Amniotic epithelial cell (primary cell): ENCODE data around the gene NR1H2.
"Not testable (repeated sequence)": the region's sequence is repeated elsewhere in the genome, so short reads cannot be mapped to it uniquely, and the experiment has no call there.

Experiments
- DNase-seq: peaks from one replicate; pipeline ENCODE4 v3.0.0-alpha.2; 2010; ENCODE audit warnings: low read depth

Gene NR1H2

GRCh38 chr19:50376166-50377050 is at the start of gene NR1H2:
NR1H2 (plus strand) TSS chr19:50376457; CDS start chr19:50377606, 1,149 bp downstream.
- DNase-seq, result peak; percentile 97

GRCh38 chr19:50327013-50327412 is 49.2 kb upstream of the NR1H2 start:
- no peak for DNase-seq

GRCh38 chr19:50327461-50328223 is 48.6 kb upstream of the NR1H2 start:
- no peak for DNase-seq

- no peak for DNase-seq
Measured at GRCh38 chr19:50328224-50328872, 47.9 kb upstream of the NR1H2 start.

- no peak for DNase-seq
Measured at GRCh38 chr19:50328873-50329145, 47.4 kb upstream of the NR1H2 start.

- peak; percentile 70 for DNase-seq
Measured at GRCh38 chr19:50329146-50329925, 46.9 kb upstream of the NR1H2 start, which contains the start of gene KCNC3. KCNC3 (minus strand) TSS chr19:50329377; CDS start chr19:50329082, 295 bp downstream.

GRCh38 chr19:50329926-50330294 is 46.3 kb upstream of the NR1H2 start:
- not testable (repeated sequence) for DNase-seq

- no peak for DNase-seq
Measured at GRCh38 chr19:50330365-50331078, 45.7 kb upstream of the NR1H2 start.

- no peak for DNase-seq
Measured at GRCh38 chr19:50331221-50331993, 44.9 kb upstream of the NR1H2 start.

GRCh38 chr19:50331994-50332243 is 44.3 kb upstream of the NR1H2 start:
- no peak for DNase-seq

- no peak for DNase-seq
Measured at GRCh38 chr19:50332244-50333038, 43.8 kb upstream of the NR1H2 start.

- peak; percentile 68 for DNase-seq
Measured at GRCh38 chr19:50333235-50333736, 43.0 kb upstream of the NR1H2 start.

- DNase-seq, result no peak
Measured at GRCh38 chr19:50333737-50334617, 42.3 kb upstream of the NR1H2 start.

GRCh38 chr19:50334741-50335421 is 41.4 kb upstream of the NR1H2 start:
- DNase-seq, result no peak

GRCh38 chr19:50337031-50337430 is 39.2 kb upstream of the NR1H2 start:
- not testable (repeated sequence) for DNase-seq

GRCh38 chr19:50340331-50340730 is 35.9 kb upstream of the NR1H2 start:
- DNase-seq, result no peak

GRCh38 chr19:50341091-50341564 is 35.1 kb upstream of the NR1H2 start:
- no peak for DNase-seq
